Amniotic stem cell (primary cell): Measurements from ENCODE around the gene LAMA2.
A peak's percentile ranks its signal among the peaks of the same experiment; 100 is the strongest.

ENCODE experiments used
- DNase-seq: peaks from one replicate; lab custom pipeline; 2025; lab: John Stamatoyannopoulos, UW

Gene LAMA2

DNA sequence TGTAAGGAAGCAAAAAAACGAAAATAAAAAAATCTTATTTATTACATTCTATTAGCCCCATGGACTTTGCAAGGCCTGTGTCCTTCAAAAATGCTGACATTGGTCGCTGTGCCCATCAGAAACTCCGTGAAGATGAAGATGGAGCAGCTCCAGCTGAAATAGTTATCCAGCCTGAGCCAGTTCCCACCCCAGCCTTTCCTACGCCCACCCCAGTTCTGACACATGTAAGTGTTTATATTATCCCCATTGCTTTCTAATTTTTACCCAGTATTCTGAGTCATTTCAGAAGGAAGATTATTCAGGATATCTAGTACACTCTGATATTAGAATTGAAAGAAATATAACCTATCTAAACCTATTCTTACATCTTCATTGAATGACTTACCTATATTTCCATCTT, 609.3 kb downstream of the LAMA2 start:
- DNase-seq = no peak

DNA sequence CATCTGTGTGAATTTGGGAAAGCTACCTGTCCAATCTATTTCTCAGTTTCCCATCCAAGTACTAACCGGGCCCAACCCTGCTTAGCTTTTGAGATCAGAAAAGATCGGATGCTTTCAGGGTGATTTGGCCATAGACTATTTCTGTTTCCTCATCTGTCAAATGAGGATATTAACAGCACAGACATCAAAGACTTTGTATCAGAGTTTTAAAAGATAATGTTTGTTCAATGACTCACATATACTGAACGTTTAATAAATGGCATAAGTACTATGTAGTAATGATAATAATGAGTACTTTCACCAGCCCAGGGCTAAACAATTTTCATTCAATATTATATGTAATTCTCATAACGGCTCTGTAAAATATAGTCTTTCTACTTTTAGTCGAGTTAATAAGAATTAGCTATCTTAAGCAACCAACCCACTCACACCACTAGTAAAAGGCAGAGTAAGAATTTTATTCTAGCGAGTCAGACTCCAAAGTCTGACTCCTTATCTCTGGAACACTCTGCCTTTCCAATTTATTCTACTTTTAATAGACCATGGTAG, 610.5 kb downstream of the LAMA2 start:
- peak; percentile 0 for DNase-seq

DNA sequence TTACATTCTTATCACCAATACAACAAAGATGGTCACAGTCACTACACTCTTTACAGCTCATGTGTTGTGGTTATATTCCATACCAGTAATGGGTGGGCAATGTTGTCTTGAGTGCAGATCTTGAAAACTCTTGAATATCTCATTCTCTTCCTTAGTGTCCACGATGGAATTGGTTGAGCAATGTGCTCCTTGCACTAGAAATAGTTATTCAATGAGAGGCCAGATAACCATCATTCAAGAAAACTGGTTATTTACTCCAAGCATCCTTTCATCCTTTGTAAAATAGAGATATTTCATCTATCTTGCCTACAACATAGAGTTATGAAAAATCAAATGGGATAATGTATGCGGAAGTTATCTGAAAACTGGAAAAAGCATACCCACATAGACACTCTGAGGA, 611.2 kb downstream of the LAMA2 start:
- no peak for DNase-seq

DNA sequence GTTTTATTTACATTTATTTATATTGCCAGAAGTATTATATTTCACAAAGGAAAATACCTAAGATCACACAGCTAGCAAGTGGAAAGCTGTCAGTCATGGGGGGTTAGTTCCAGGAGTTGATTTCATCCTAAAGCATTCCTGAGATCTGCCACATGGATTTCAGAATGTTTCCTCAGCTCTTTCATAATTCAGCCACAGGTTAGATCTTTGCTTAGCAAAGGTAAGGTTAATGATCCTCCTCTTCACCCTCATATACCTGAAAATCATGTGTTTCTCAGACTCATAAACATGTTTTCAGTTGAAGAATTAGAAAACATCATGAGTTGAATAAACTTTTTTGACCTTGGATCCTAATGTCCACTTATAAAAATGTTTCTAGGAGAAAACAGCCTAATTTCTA, 611.6 kb downstream of the LAMA2 start:
- DNase-seq = no peak

DNA sequence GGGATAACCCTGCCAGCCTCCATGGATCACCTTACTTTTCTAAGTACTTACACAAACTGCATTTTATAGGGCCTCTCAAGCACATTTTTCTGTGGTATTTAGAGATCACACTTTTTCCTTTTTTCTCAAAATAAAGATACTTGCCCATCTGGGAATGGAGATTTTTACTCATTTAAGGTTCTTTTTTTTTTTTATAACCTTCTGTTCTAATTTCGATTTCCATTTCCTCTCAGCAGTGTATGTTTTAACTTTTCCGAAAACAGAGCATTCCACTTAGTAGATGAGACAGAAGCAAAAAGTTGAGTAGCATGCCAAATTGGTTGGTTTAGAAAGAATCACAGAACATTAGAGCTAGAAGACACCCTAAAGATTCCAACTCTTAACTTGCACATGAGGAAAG, 612.7 kb downstream of the LAMA2 start:
- no peak for DNase-seq

DNA sequence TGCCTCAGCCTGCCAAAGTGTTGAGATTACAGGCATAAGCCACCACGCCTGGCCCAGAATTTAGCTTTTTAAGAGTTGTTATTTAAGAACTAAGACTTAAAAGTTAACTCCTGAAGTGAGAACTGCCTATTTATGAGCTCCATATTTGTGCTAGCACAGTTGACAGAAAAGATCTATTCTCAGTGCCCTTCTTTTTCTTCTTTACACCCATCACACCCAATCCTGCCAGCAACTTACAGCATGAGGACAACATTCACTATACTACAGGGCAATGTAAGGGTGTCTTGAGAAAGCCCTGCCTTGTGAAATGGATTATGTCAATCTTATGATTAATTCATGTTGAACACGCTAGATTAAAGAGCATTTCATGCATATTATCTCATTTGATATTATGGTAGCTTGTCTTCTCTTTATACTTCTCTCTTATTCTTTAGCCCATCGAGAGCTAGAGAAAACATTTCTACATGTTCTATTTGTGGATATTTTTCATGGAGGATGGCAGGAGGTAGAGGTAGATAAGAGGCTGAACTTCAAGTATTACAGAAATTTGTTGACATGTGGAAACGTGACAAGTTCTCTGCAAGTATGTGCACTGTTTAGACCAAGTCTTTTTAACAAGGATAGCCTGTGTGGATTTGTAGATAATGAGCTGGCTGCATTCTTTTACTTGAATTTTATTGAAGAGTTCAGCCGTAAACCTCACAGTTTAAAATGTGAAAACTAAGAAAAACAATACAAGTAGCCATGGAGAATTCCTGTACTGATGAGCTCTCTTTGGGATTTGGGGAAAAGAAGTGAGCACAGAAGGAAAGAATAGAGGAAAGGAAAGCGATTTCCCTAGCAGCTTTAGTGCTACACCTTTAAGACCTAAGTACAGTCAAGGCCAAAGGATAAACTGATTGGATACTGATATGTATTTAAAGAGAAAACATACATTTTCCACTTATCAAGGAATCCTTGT, 614.8 kb downstream of the LAMA2 start:
- no peak for DNase-seq

DNA sequence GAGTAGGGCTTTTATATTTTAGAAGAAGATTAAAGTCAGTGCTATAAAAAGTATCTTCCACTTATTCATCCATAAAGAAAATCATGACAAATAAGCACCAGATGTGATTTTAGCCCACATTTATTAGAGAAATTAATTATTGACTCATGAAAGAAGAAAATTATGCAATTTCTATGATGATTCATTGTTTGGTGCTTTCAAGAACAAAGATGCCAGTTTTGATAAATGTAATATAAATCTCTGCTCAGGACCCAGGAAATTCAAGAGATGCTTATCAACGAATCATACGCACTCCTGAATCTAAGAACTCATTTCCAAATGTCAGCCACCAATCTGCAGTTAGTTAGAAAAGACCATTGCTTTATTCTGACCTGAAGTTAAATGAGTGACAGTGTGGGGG, 615.6 kb downstream of the LAMA2 start:
- DNase-seq = no peak

DNA sequence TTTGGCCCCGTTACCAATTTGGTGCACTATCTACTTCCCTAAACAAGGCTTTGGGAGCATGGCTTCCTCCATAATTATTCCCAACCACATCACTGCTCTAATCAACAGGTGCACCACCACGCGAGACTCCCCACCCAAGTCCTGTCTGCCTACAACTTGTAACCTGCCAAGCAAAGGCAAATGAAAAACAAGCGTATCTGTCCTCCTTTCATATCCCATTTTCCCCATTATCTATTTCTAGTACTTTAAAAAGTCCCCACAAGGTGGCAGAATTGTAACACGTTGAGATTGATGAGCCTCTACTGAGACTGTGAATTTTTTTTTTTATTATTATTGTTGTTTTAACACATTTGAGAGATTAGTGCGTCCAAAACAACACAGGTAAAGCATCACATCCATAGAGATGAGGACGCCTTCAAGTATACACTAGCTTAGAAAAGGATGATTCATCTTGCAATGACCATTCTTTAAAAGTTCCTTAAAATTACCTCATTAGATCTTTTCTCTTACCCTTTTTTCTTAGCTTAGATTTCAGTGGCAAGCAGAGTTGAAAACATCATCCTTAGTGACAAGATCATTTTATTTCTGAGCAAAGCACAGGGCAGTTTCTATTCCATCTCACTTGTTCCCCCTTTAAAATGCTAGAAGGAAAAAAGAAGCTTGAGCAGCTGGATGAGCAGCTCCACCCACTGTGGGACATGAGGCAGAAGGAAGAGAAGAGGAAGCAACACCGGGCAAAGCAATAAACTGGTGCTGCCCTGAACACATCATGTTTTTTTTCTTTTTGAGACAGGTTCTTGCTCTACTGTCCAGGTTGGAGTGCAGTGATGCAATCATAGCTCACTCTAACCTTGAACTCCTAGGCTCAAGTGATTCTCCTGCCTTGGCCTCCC, 616.3 kb downstream of the LAMA2 start:
- peak; percentile 10 for DNase-seq

DNA sequence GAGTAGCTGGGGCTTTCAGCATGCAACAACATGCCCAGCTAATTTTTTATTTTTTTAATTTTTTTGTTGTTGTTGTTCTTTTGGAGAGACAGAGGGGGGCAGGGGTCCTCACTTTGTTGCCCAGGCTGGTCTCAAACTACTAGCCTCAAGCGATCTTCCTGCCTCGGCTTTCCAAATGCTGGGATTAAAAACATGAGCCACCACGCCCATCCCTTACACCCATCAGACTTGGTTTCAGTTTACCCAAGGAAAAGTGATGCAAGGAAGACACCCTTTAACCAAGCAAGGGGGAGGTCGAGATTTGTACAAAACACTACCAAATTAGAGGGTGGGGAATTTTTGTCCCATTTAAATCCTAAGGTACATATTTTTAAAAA, 616.9 kb downstream of the LAMA2 start:
- DNase-seq = no peak

DNA sequence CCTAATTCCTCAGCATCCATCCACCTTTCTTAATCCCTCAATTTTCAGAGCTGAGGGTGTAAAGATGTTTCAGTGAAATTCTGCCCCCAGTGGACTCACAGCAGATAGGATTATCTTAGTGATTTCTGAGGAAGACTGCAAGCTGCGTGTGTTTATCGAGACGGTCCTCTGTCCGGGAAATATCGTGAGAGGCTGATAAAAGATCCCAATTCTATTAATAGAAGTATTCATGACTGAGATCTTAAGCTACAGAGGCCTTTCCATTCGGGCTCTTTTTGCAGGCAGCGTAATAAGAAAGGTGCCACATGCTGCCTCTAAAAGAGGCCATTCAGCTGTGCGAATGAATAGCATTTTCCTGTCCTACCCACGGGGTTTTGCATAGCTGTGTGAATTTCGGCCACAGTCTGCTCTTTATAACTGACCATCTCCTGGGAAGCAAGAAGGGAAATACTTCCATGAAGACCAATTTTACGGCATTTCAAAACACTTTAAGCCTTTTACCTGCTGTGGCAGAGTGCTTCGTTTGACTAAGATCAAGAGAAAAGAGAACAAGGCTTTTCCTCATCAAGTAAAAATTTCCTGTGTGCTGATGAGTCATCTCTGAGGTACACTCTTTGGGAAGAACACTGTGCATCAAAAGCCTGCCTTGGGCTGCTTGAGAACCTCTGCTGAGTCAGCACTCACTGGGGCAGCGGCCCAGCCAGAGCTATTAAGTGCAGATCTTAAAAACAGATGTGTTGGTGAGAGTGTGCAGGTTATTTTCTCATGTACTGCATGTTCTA, 618.2 kb downstream of the LAMA2 start:
- peak; percentile 91 for DNase-seq

DNA sequence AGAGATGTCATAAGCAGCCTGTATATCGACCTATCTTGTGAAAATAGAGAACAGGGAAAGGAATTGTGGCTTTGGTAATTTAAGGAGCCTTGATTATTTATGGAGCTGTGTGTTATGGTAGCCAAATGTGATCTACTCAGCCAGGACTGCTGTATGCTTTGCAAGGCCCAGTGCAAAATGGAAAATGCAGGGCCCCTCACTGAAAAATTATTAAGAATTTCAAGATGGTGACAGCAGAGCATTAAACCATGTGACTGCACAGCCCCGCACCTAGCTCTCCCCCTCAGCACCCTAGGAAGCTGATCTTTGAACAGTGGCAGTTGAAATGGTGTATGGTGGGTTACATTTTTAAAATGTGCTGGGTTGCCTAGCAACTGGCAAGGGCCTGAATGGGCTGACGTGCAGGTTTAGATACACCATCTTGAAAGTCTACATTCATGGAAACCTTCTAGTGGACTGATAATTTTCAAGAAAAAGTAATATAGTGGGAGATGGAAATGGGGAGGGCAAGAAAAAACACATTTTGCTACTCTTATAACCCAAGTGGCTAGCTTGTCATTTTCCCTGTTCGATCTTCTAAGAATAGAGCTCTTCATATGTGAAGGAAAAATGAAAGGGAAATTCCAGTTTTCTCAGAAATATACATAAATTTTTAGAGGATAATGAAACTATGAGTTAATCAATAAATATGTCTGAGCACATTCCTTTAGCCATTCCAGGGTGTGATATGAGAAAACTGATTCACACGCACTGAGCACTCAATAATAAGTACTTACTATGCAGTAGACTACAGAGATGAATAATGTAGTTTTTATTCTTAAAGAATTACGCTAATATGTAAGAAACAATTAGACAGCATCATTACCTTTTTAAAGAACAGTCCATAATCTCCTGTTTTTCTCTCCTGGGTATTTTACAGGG, 619.1 kb downstream of the LAMA2 start:
- DNase-seq = no peak

DNA sequence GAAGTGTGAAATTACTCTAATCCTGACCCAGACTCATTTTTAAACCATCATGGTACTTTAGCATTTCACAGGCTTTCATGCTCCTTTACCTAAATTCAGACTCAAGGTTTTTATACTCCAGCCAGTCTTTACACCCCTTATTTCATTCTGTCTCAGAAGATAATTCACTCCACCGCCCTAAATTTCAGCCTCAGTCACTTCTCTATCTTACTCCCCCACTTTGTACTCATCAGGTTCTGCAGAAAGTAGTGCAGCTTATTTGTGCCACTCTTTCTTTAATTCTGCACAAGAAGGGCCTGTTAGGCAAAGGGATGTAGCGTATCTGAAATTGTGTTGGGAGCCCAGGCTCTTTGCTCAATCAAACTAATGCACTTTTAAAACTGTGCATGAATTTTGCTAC, 621.5 kb downstream of the LAMA2 start:
- no peak for DNase-seq

DNA sequence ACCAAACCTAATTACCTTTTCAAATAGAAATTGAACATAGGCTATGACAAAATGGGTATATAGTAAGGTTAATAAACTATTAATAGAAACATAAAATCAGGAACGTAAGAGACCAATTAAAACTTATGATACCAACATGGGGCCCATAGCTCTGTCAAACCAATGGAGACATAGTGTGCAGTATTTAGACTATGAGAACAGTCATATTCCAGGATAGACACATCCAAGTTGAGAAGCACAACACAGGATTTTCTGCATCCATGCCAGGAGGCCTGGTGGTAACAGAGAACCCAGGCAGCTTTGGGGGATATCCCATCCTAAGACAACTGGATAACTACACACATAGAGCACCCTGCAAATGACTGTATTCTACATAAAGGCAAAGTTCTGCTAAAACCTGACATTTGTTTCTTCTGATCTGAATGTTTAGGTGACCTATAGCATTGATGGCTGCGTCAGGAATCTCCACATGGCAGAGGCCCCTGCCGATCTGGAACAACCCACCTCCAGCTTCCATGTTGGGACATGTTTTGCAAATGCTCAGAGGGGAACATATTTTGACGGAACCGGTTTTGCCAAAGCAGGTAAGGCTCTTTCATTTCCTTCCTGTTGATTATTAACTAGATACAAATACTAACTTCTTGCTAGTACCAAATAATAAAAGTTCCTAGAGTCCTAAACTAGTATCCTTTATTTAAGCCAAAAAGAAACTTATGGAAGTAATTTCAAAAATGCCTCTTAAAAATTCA, 624.3 kb downstream of the LAMA2 start:
- no peak for DNase-seq

DNA sequence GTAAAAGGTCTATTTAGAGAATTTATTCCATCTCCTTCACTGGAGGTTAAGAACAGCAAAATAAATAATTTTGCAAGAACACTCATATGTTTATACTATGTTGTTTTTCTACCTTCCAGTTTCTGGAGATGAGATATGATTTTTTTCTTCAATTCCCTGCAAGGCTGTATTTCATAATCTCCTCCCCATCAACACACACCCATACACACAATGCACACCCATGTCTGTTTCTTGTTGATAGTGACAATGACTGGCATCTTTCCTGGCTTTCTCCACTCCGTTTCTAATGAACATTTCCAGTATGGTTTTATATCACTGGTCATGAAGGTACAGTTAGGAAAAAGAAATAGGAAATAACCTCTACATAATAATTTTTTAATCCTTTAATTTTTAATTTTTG, 624.9 kb downstream of the LAMA2 start:
- no peak for DNase-seq

DNA sequence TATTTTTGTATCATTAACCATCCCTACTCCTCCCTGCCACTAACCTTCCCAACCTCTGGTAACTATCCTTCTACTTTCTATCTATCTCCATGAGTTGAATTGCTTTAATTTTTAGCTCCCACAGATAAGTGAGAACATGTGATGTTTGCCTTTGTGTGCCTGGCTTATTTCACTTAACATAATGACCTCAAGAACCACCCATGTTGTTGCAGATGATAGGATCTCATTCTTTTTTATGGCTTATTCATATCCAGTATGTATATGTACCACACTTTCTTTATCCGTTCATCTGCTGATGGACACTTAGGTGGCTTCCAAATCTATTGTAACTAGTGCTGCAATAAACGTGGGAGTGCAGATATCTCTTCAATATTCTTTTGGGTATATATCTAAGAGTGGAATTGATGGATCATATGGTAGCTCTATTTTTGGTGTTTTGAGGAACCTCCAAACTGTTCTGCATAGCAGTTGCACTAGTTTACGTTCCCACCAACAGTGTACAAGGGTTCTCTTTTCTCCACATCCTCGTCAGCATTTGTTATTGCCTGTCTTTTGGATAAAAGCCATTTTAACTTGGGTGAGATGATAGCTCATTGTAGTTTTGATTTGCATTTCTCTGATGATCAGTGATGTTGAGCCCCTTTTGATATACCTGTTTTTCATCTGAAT, 625.7 kb downstream of the LAMA2 start:
- DNase-seq = no peak

DNA sequence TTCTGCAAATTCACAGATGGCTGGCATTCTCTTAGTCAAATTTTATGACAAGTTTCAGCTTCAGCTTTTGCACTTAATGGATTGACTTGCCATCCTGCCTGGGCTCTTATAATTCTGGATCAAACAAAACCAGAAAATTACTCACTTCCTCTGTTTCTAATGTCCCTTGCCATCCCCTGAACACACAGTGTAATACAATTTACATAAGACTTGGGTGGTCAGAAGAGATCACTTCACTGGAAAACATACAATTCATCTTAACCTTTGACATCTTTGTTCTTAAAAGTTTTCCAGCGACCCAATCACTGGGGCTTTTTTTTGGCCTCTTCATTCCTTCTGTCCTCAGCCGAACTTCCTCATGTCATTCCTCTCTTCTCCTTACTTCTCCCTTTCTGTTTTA, 628.0 kb downstream of the LAMA2 start:
- DNase-seq = no peak

DNA sequence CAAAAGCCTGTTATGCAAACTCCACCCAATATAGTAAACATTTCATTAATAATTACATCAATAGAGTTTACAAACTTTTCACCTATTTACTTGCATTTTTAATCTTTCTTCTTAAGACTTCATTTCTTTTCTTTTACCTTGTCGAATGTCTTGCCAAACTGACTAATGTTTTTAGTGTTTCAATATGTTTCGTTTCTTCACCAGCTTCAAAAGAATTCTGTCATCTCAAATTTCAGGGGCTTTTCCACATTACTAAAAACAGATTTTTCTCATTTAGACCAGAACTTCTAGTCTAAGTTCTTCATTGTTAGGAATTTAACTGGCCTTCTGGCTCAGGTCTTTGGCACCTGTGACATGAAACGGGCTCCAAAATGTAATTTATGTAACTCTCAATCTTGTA, 630.5 kb downstream of the LAMA2 start:
- DNase-seq = peak; percentile 20

DNA sequence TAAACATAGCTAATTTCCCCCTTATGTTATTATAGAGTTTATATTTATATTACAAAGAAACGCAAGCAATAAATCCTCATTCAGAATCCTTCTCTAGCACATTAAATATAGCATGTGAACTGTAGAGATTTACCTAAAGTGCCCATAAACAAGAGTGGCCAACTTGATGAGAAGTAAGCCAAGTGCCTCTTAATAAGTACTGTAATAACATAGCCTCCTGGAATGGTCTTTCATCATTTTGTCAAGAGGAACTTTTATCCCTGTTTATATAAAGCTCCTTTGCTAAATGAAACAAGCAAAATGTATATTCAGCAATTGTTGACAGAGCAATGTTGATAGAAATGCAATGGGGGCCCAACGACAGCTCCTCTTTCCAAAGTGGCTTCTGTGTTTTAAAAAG, 632.1 kb downstream of the LAMA2 start:
- DNase-seq = no peak

DNA sequence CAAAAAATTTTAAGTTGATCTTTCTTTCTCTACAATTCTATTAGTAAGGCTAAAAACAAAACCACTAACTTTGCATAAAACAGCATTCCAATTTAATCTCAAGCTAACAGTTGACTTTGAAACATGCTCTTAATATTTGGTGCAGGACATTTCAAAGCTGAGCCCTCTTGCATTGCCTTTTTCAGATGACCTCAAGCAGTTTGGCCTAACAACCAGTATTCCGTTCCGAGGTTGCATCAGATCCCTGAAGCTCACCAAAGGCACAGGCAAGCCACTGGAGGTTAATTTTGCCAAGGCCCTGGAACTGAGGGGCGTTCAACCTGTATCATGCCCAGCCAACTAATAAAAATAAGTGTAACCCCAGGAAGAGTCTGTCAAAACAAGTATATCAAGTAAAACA, 633.1 kb downstream of the LAMA2 start:
- no peak for DNase-seq

DNA sequence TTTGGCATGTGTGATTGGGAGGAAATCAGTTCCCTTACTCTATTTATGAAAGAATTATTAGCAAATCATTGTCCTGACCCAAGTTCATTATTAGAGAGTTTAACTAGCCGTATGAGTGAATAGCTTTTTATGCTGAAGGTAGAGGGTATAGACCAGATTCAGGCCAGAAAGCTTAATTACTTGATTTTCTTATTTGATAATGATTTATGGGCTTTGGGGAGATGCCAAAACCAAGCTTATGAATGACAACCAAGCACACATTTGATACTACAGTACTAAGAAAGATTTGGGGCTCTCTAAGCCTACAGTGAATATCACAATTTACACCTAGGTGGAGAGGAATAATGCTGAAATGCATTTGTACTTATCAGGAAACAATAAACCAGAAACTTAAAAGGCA, 633.8 kb downstream of the LAMA2 start:
- DNase-seq = no peak
